ENCODE measurements around the gene HACD3. TPM values are rescaled to one million over a fixed set of nuclear protein-coding genes. Genes with fewer than 3 reads are reported as not detected.

Gene HACD3
- polyA plus RNA-seq, 6 donors from 2014 or later = 15.0 to 25.8 (median 23.7) TPM

GRCh38 chr15:65556622-65557021, 26.4 kb downstream of the HACD3 start:
- no peak for ATAC-seq (ENCODE audit: low read depth in 2 of 2)
- Mint-ChIP-seq H3K27ac (peak overlapping the region in 2 of 6 donors; percentile 22 to 72), H3K36me3 (peaks cover 21 to 31% of the 10 kb centered on the region in 2 donors), H3K4me1 (peaks cover 0 to 15% (median 0%) of the 10 kb centered on the region in 3 donors), H3K27me3 (no peaks in the 10 kb centered on the region), H3K4me3 (no peak overlapping the region), H3K9me3 (no peaks in the 10 kb centered on the region)
- DNase-seq = no peak

DNA sequence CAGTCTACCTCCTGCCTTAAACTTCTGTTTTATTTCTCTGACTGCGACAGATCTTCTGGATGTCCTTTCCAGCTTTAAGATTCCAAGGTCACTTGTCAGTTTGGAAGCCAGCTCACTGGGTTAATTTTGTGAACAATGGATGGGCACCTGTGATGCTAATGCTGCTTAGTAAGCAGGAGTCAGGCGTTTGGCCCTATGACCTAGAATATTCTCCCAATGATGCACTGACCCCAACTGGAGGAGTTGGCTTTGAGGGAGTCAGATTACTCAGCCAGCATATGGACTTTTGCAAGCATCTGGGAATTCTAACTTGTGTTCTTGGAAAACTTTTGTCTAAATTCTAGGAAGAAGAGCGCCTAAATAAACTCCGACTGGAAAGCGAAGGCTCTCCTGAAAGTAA, 28.1 kb downstream of the HACD3 start:
- H3K27ac Mint-ChIP-seq = peak overlapping the region in 1 of 6 donors; percentile 49
- no peak for DNase-seq
- no peak for ATAC-seq (ENCODE audit: low read depth in 2 of 2)
- H3K9me3 Mint-ChIP-seq = no peaks in the 10 kb centered on the region
- no peak overlapping the region for H3K4me3 Mint-ChIP-seq
- peaks cover 0 to 15% (median 0%) of the 10 kb centered on the region in 3 donors for H3K4me1 Mint-ChIP-seq
- H3K36me3 Mint-ChIP-seq = peaks cover 18 to 48% of the 10 kb centered on the region in 2 donors
- no peaks in the 10 kb centered on the region for H3K27me3 Mint-ChIP-seq

GRCh38 chr15:65558997-65559760, 28.9 kb downstream of the HACD3 start:
- peaks cover 25 to 54% of the 10 kb centered on the region in 2 donors for H3K36me3 Mint-ChIP-seq
- no peak for ATAC-seq (ENCODE audit: low read depth in 2 of 2)
- H3K4me1 Mint-ChIP-seq = peaks cover 0 to 7% (median 0%) of the 10 kb centered on the region in 3 donors
- H3K27ac Mint-ChIP-seq = peak overlapping the region in 1 of 6 donors; percentile 20
- H3K4me3 Mint-ChIP-seq = no peak overlapping the region
- H3K9me3 Mint-ChIP-seq = no peaks in the 10 kb centered on the region
- no peaks in the 10 kb centered on the region for H3K27me3 Mint-ChIP-seq
- no peak for DNase-seq

DNA sequence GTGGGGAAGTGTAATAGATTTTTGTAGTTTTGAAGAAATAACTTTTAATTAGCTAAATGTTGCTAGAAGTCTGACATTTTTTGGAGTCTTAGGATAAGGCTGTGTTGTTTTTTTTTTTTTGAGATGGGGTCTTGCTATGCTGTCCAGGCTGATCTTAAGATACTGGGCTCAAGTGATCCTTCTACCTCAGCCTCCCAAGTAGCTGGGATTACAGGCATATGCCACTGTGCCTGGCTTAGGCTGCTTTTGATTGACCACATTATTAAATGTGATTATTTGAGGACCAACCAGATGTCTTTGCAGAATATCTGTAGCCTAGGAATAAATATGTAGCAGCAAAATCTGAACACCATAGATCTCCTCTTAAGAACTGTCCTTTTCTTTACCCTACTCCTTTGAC, 29.7 kb downstream of the HACD3 start:
- Mint-ChIP-seq H3K36me3 (peaks cover 30 to 61% of the 10 kb centered on the region in 2 donors), H3K4me3 (no peak overlapping the region), H3K4me1 (peaks cover 0 to 4% (median 0%) of the 10 kb centered on the region in 3 donors), H3K27ac (peak overlapping the region in 1 of 6 donors; percentile 1), H3K27me3 (no peaks in the 10 kb centered on the region), H3K9me3 (no peaks in the 10 kb centered on the region)
- no peak for ATAC-seq (ENCODE audit: low read depth in 2 of 2)
- DNase-seq = no peak

DNA sequence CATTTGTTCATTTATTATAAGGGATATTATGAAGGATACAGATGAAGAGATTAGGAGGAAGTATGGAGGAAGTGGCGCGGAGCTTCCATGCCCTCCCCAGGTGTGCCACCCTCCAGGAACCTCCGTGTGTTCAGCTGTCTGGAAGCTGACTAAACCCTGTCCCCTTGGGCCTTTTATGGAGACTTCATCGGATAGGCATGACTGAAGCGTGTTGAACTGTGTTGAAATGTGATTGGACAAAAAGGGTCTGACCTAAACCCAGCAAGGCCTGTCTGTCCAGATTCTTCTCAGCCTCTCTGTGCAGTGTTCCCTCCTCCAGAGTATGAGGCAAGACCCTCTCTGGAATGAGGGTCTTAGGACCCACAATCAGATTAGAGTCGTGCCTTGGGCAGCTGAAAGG, 31.7 kb downstream of the HACD3 start:
- peak overlapping the region in 1 of 6 donors; percentile 42 for H3K27ac Mint-ChIP-seq
- no peaks in the 10 kb centered on the region for H3K27me3 Mint-ChIP-seq
- no peaks in the 10 kb centered on the region for H3K4me1 Mint-ChIP-seq
- ATAC-seq (ENCODE audit: low read depth in 2 of 2) (no peak), DNase-seq (no peak)
- no peak overlapping the region for H3K4me3 Mint-ChIP-seq
- peaks cover 31 to 67% of the 10 kb centered on the region in 2 donors for H3K36me3 Mint-ChIP-seq
- H3K9me3 Mint-ChIP-seq = peaks cover 0 to 5% (median 0%) of the 10 kb centered on the region in 7 donors

DNA sequence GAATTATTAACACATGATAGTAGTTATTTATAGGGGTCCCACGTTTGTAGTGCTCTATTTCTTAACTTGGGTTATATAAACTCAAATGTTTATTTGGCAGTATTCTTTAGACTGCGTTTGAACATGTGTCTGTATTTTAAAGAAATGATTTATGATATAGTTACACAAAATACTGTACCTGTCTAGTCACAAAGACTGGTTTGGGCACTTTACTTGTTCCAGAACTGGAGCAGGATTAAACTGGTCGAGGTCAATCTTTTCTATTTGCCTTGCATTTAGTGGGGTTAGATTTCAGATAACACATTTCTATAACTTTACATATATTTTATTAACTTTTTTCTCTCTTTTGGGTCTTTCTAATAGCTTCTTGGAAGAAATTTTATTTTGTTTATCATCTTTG, 39.5 kb downstream of the HACD3 start:
- Mint-ChIP-seq H3K27ac (no peak overlapping the region), H3K9me3 (peaks cover 0 to 5% (median 0%) of the 10 kb centered on the region in 7 donors), H3K36me3 (peaks cover 15 to 31% of the 10 kb centered on the region in 2 donors), H3K27me3 (no peaks in the 10 kb centered on the region), H3K4me3 (no peak overlapping the region), H3K4me1 (no peaks in the 10 kb centered on the region)
- ATAC-seq (ENCODE audit: low read depth in 2 of 2) (no peak), DNase-seq (no peak)

GRCh38 chr15:65571971-65572370, 41.7 kb downstream of the HACD3 start:
- Mint-ChIP-seq H3K4me1 (peaks cover 0 to 3% (median under 1%) of the 10 kb centered on the region in 3 donors), H3K4me3 (no peak overlapping the region), H3K27me3 (no peaks in the 10 kb centered on the region), H3K36me3 (peaks cover 0 to 12% of the 10 kb centered on the region in 2 donors), H3K27ac (no peak overlapping the region), H3K9me3 (peaks cover 0 to 1% (median 0%) of the 10 kb centered on the region in 7 donors)
- no peak for DNase-seq
- ATAC-seq (ENCODE audit: low read depth in 2 of 2) = no peak

DNA sequence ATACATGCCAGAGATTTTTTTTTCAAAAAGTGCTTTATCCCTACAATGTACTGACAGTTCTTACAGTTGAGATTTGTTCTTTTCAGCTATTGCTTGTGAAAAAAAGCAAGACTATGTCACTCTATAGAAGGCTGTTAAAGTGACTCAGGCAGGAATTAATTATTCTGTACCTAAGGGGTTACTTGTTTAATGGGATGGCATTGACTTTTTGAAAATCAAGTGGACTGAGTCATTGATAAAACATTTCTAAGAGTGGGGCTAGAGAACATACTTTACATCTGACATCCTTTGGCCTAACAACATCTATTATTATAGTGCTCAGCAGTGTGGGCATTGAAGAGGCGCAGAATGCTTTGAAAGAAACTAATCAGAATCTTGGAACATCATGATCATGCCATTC, 46.4 kb downstream of the HACD3 start:
- no peaks in the 10 kb centered on the region for H3K9me3 Mint-ChIP-seq
- H3K36me3 Mint-ChIP-seq = peaks cover 0 to under 1% of the 10 kb centered on the region in 2 donors
- H3K27ac Mint-ChIP-seq = no peak overlapping the region
- no peak for ATAC-seq (ENCODE audit: low read depth in 2 of 2)
- no peaks in the 10 kb centered on the region for H3K27me3 Mint-ChIP-seq
- DNase-seq = no peak
- no peak overlapping the region for H3K4me3 Mint-ChIP-seq
- H3K4me1 Mint-ChIP-seq = peaks cover 9 to 18% (median 12%) of the 10 kb centered on the region in 3 donors

DNA sequence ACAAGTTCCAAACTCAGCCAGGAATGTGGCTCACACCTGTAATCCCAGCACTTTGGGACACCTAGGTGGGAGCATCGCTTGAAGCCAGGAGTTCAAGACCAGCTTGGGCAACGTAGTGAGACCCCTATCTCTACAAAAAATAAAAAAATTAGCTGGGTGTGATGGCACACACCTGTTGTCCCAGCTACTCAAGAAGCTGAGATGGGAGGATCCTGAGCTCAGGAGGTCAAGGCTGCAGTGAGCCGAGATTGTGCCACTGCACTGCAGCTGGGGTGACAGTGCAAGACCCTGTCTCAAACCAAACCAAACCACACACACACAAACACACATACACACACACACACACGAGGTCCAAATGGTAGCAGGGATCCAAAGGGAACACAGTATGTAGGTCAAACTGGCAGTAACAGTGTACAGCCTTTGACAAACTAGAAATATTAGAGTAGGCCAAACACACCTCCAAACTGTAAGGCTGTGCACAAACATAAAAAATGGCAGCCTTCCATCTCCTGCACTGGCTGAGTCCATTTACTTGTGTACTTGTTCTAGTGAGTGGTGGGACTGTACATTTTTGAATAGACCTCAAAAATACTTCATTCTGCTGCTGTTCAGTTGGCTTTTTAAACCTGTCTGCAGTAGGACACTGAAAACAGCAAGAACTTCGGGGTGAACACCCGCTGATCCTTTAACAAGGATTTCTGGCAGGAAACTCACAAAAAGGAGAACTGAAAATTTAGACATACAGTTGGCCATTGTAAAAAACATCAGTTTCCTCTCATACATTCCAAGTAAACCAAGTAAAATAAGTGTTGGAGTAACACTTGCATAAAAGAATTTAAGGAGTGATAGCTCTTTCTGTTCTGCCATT, 47.1 kb downstream of the HACD3 start:
- Mint-ChIP-seq H3K27ac (peak overlapping the region in 4 of 6 donors; percentile 23 to 76 (median 54)), H3K27me3 (no peaks in the 10 kb centered on the region), H3K9me3 (no peaks in the 10 kb centered on the region), H3K4me3 (peak overlapping the region in 1 of 8 donors; percentile 59), H3K4me1 (peaks cover 9 to 18% (median 12%) of the 10 kb centered on the region in 3 donors), H3K36me3 (peaks cover 0 to 5% of the 10 kb centered on the region in 2 donors)
- no peak for ATAC-seq (ENCODE audit: low read depth in 2 of 2)
- DNase-seq = no peak

DNA sequence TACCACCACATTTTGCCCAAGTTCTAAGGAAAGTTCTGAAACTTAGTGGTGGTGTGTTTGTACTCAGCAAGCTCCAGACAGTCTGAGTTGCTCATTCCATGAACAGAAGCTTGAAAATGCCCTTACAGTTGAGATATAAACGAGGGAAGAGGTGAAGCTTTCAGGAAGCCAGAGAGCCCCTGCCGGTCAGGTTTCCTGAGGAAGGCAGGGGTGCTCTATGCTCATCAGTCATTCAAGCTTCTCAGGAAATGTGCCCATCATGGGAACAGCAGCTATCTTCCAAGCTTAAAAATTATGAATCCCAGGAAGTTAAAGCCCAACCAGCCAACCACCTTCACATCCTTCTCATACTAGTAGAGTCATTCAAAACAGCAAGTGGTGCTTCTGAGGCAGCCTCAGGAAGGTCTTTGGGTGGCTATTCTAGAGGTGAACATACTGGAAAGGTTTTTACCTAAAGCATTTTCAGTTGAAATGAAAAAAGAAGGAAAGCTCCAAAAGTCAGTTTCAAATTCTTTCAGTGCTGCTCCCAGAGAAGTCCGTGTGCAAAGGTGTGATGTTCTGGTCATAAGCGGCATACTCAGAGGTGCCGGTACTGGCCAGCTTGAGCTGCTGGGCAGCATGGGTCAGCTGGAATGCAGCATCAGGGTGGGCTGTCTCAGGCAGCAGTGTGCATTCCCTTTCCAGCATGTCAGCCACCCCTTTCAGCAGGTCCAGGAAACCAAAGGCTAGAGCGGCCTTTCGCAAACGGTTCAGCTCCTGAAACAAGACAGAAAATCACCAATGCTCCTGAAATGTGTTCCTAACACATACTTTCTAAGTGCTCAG, 48.9 kb downstream of the HACD3 start:
- peaks cover 0 to 15% of the 10 kb centered on the region in 2 donors for H3K36me3 Mint-ChIP-seq
- peak overlapping the region in 2 of 6 donors; percentile 37 to 57 for H3K27ac Mint-ChIP-seq
- ATAC-seq (ENCODE audit: low read depth in 2 of 2) (no peak), DNase-seq (no peak)
- H3K4me3 Mint-ChIP-seq = no peak overlapping the region
- H3K9me3 Mint-ChIP-seq = no peaks in the 10 kb centered on the region
- peaks cover 13 to 27% (median 21%) of the 10 kb centered on the region in 3 donors for H3K4me1 Mint-ChIP-seq
- H3K27me3 Mint-ChIP-seq = no peaks in the 10 kb centered on the region

DNA sequence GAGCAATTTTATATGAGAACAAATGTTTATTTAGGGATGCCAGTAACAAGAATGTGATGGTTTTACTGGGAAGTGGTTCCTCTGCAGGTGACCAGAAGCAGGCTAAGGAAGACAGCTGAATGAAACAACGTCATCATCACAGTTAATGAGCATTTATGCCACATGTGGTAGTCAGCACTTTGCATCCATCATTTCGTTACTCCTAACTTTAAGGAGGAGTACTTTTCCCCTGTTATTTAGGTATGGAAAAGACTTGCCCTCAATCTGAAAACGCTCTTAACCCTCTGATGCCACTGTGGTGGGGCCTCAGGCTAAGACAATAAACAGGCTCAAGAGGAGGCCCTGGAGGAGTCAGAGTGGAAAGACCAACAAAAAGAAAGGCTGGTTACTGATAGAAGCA, 49.5 kb downstream of the HACD3 start:
- Mint-ChIP-seq H3K27me3 (no peaks in the 10 kb centered on the region), H3K4me3 (no peak overlapping the region), H3K4me1 (peaks cover 16 to 34% (median 21%) of the 10 kb centered on the region in 3 donors), H3K36me3 (peaks cover 0 to 16% of the 10 kb centered on the region in 2 donors), H3K9me3 (no peaks in the 10 kb centered on the region), H3K27ac (peak overlapping the region in 1 of 6 donors; percentile 21)
- ATAC-seq (ENCODE audit: low read depth in 2 of 2) = no peak
- DNase-seq = no peak

- Mint-ChIP-seq H3K4me3 (no peak overlapping the region), H3K27ac (peak overlapping the region in 2 of 6 donors; percentile 21 to 47), H3K9me3 (no peaks in the 10 kb centered on the region), H3K4me1 (peaks cover 16 to 35% (median 21%) of the 10 kb centered on the region in 3 donors), H3K36me3 (peaks cover 0 to 16% of the 10 kb centered on the region in 2 donors), H3K27me3 (no peaks in the 10 kb centered on the region)
- no peak for DNase-seq
- ATAC-seq (ENCODE audit: low read depth in 2 of 2) = no peak
Measured at GRCh38 chr15:65580287-65580686, 50.0 kb downstream of the HACD3 start.

DNA sequence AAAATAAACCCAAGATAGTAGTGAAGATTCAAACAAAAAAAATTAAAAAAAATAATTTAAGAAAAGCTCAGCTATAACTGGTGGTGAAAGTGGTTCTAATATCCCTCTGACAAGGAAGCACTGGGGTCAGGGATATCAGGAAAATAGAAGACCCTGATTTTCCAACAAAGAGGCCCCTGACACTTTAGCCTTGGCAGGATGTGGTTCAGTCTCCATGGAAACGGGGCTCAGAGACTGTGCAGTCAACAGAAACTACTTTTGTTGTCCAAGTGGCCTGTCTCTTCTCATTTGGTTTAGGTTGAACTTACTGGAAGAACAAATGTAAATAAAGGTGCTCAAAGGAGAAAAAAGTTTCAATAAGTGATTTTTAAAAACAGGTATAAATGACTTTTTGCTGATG, 53.4 kb downstream of the HACD3 start:
- DNase-seq (peak; percentile 7), ATAC-seq (ENCODE audit: low read depth in 2 of 2) (peak; percentile 48 to 61)
- H3K4me1 Mint-ChIP-seq = peaks cover 10 to 17% (median 11%) of the 10 kb centered on the region in 3 donors
- H3K27me3 Mint-ChIP-seq = no peaks in the 10 kb centered on the region
- H3K27ac Mint-ChIP-seq = peak overlapping the region; percentile 61 to 89 (median 76)
- no peaks in the 10 kb centered on the region for H3K9me3 Mint-ChIP-seq
- H3K4me3 Mint-ChIP-seq = no peak overlapping the region
- H3K36me3 Mint-ChIP-seq = peaks cover 9 to 27% of the 10 kb centered on the region in 2 donors

Data from naive B cell (primary cell).